ENCODE data around the gene SLC6A8. TPM values are rescaled to one million over a fixed set of nuclear protein-coding genes. Genes with fewer than 3 reads are reported as not detected.
"Not testable (repeated sequence)": the region's sequence is repeated elsewhere in the genome, so short reads cannot be mapped to it uniquely, and the experiment has no call there.

Gene SLC6A8
- total RNA-seq, 4 donors from 2014 or later, result 19.5 to 36.2 (median 25.4) TPM

- H3K4me3 ChIP-seq, result no peak overlapping the region
- no peaks in the 10 kb centered on the region for H3K27me3 ChIP-seq
- DNase-seq, result no peak
- H3K27ac ChIP-seq, result no peak overlapping the region
- intact Hi-C loops (cut with DNase I), result no loop called here
- no peaks in the 10 kb centered on the region for H3K9me3 ChIP-seq
- peaks cover 27 to 47% (median 37%) of the 10 kb centered on the region in 3 donors for H3K4me1 ChIP-seq
- peaks cover 0 to 6% (median 0%) of the 10 kb centered on the region in 3 donors for H3K36me3 ChIP-seq
- TF ChIP-seq POLR2A (IDR thresholded peaks at IDR 0.05), result no peak
- no peak for TF ChIP-seq CTCF (IDR thresholded peaks at IDR 0.05)
- WGBS, 2 donors, result 96 to 100% methylated on average over 3 to 4 of the region's 23 CpGs
Measured at GRCh38 chrX:153728951-153729631, 41.4 kb downstream of the SLC6A8 start.

GRCh38 chrX:153730115-153730514, 42.4 kb downstream of the SLC6A8 start:
- H3K36me3 ChIP-seq, result not testable (repeated sequence)

GRCh38 chrX:153731117-153731844, 43.6 kb downstream of the SLC6A8 start:
- intact Hi-C loops (cut with DNase I), result no loop called here
- H3K36me3 ChIP-seq, result peaks cover 0 to 6% (median 0%) of the 10 kb centered on the region in 3 donors
- 60 to 76% methylated on average over 6 of the region's 6 CpGs for WGBS, 2 donors
- H3K4me1 ChIP-seq, result peaks cover 16 to 31% (median 23%) of the 10 kb centered on the region in 3 donors
- no peak for DNase-seq
- no peak overlapping the region for H3K4me3 ChIP-seq
- TF ChIP-seq POLR2A (IDR thresholded peaks at IDR 0.05) (no peak), CTCF (IDR thresholded peaks at IDR 0.05) (no peak)
- no peaks in the 10 kb centered on the region for H3K27me3 ChIP-seq
- H3K27ac ChIP-seq, result no peak overlapping the region
- no peaks in the 10 kb centered on the region for H3K9me3 ChIP-seq

More at GRCh38 chrX:153730115-153730514, 42.4 kb downstream of the SLC6A8 start:
- H3K27me3 ChIP-seq; H3K27ac ChIP-seq; H3K4me3 ChIP-seq; DNase-seq; intact Hi-C loops (cut with DNase I); H3K9me3 ChIP-seq: not testable (repeated sequence)
- 88 to 96% methylated on average over 3 to 15 of the region's 23 CpGs for WGBS, 2 donors
- peaks cover 25 to 43% (median 35%) of the 10 kb centered on the region in 3 donors for H3K4me1 ChIP-seq

GRCh38 chrX:153731845-153732215, 44.1 kb downstream of the SLC6A8 start:
- intact Hi-C loops (cut with DNase I), result no loop called here
- Histone ChIP-seq H3K4me3 (no peak overlapping the region), H3K9me3 (no peaks in the 10 kb centered on the region), H3K27ac (peak overlapping the region in 2 of 4 donors; percentile 22 to 60), H3K4me1 (peaks cover 11 to 26% (median 18%) of the 10 kb centered on the region in 3 donors), H3K27me3 (no peaks in the 10 kb centered on the region), H3K36me3 (peaks cover 0 to 6% (median 0%) of the 10 kb centered on the region in 3 donors)
- DNase-seq, result no peak
- 75 to 76% methylated on average over 2 to 3 of the region's 3 CpGs for WGBS, 2 donors
- TF ChIP-seq POLR2A (IDR thresholded peaks at IDR 0.05) (no peak), CTCF (IDR thresholded peaks at IDR 0.05) (no peak)

- Histone ChIP-seq H3K9me3 (no peaks in the 10 kb centered on the region), H3K4me1 (peaks cover 7 to 20% (median 12%) of the 10 kb centered on the region in 3 donors), H3K27ac (peak overlapping the region in 2 of 4 donors; percentile 22 to 60), H3K36me3 (peaks cover 0 to 6% (median 0%) of the 10 kb centered on the region in 3 donors), H3K4me3 (no peak overlapping the region), H3K27me3 (no peaks in the 10 kb centered on the region)
- TF ChIP-seq CTCF (IDR thresholded peaks at IDR 0.05), result no peak
- TF ChIP-seq POLR2A (IDR thresholded peaks at IDR 0.05), result no peak
- no peak for DNase-seq
- 80% methylated on average over 1 of the region's 14 CpGs; no CpG with 5 or more reads in 1 of the 2 donors for WGBS, 2 donors
- intact Hi-C loops (cut with DNase I), result no loop called here
Measured at GRCh38 chrX:153732401-153732800, 44.7 kb downstream of the SLC6A8 start.
